K562 (cell line): ENCODE results near the gene CENPT. TPM values are rescaled to one million over a fixed set of nuclear protein-coding genes. Genes with fewer than 3 reads are reported as not detected.

Experiments
- ADNP ChIP-seq: fragments of 200-800 bp; sonication (Bioruptor generic); IDR thresholded peaks from 2 replicates; pipeline ENCODE4 v1.6.1; 2016; ENCODE audit warnings: missing genetic modification characterization, missing compliant biosample characterization
- AFF1 ChIP-seq, 2 experiments: fragments of 450-650 bp; IDR thresholded peaks; 2 replicates each; pipeline ENCODE4 v1.6.1; 2018; ENCODE audit warnings: mild to moderate bottlenecking in 2 of 2, low read depth in 1 of 2; ENCODE audit not compliant: partially characterized antibody in 2 of 2
- ARHGAP35 ChIP-seq: fragments of 450-650 bp; IDR thresholded peaks from 2 replicates; pipeline ENCODE4 v1.6.1; 2018; ENCODE audit not compliant: partially characterized antibody
- E2F8 ChIP-seq: fragments of 450-650 bp; IDR thresholded peaks from 2 replicates; pipeline ENCODE4 v1.7.1; 2018; ENCODE audit warnings: mild to moderate bottlenecking, low read depth; ENCODE audit not compliant: partially characterized antibody
- JUN ChIP-seq, 2 experiments: sonication (generic) in 1 of 2; formaldehyde crosslinking in 1 of 2; IDR thresholded peaks; 2 replicates each; pipeline versions ENCODE4 v1.6.1 to v1.8.0; 2012 to 2022; ENCODE audit warnings: borderline replicate concordance in 2 of 2, mild to moderate bottlenecking in 2 of 2, improper control_type of control experiment in 1 of 2, low read depth in 1 of 2, low read length in 1 of 2, missing genetic modification reagents in 1 of 2
- POU5F1 ChIP-seq: fragments of 150-350 bp; IDR thresholded peaks from 2 replicates; pipeline ENCODE4 v1.6.1; 2014; ENCODE audit warnings: borderline replicate concordance, low read length, low read depth, mild to moderate bottlenecking; ENCODE audit not compliant: partially characterized antibody
- XRCC4 ChIP-seq: IDR thresholded peaks from one replicate; pipeline ENCODE4 v1.6.1; 2011; ENCODE audit not compliant: insufficient read depth, insufficient read length; ENCODE audit errors: extremely low read depth
- ZBTB40 ChIP-seq, 2 experiments: fragments of 450-650 bp in 1 of 2; sonication (generic) in 1 of 2; formaldehyde crosslinking in 1 of 2; IDR thresholded peaks; 2 replicates each; pipeline versions ENCODE4 v1.7.1 to v1.9.0; 2016 to 2022; ENCODE audit warnings: inconsistent platforms in 1 of 2, mild to moderate bottlenecking in 1 of 2, missing genetic modification reagents in 1 of 2
- ZKSCAN1 ChIP-seq: fragments of 150-350 bp; IDR thresholded peaks from 2 replicates; pipeline ENCODE4 v1.6.1; 2016; ENCODE audit warnings: low read depth, low read length
- polyA plus RNA-seq, 8 experiments: library from polyadenylated mRNA; depleted of rRNA in 4 of 8; stranded (reverse) in 5 of 8; unstranded in 3 of 8; fragments of >200 nt; fragmentation: Nextera tagmentation in 2 of 8; fragmentation: Illumina TruSeq in 1 of 8; extraction: Ambion mirVana in 2 of 8; extraction: Trizol in 1 of 8; gene quantifications; 2 replicates each; pipeline versions ENCODE4 v1.2.1 to v1.2.3, GENCODE V29; 2011 to 2014; ENCODE audit warnings: inconsistent platforms in 1 of 8, missing spikeins in 1 of 8
- total RNA-seq, 7 experiments: library from RNA; depleted of rRNA in 6 of 7; stranded (reverse); fragments of >200 nt in 6 of 7; fragmentation: Illumina TruSeq in 2 of 7; extraction: Trizol in 2 of 7; gene quantifications; 2 replicates each; pipeline versions ENCODE4 v1.2.1 to v1.2.3, GENCODE V29; 2011 to 2021; ENCODE audit warnings: low replicate concordance in 1 of 7

CENPT gene
- total and polyA plus RNA-seq, 9 of the 15 experiments (the other 6 are each of a cell fraction or from before 2014, with no cell fraction given) = 3.6 to 94.2 (median 44.1) TPM

- TF ChIP-seq ZBTB40 (IDR thresholded peaks at IDR 0.05) (no peak), ZBTB40 (CRISPR knock-in tag; IDR thresholded peaks at IDR 0.05) (no peak), ARHGAP35 (no peak), XRCC4 (no peak), ADNP (no peak), AFF1 (IDR thresholded peaks at IDR 0.05; ENCODE audit: low read depth in 1 of 2, partially characterized antibody in 2 of 2) (peak in 1 of 2 experiments; percentile 55), JUN (IDR thresholded peaks at IDR 0.05; ENCODE audit: borderline replicate concordance, low read depth, low read length) (no peak), JUN (CRISPR knock-in tag; IDR thresholded peaks at IDR 0.05; ENCODE audit: borderline replicate concordance) (no peak), E2F8 (no peak), ZKSCAN1 (peak; percentile 97), POU5F1 (no peak)
Measured at GRCh38 chr16:67841198-67841815, 6.2 kb downstream of the CENPT start (continued).
